Measurements from ENCODE around the gene EP400. TPM values are rescaled to one million over a fixed set of nuclear protein-coding genes. Genes with fewer than 3 reads are reported as not detected.

EP400 gene
- total RNA-seq, 1 experiment from 2014 or later = 61.7 TPM

- no peak overlapping the region for H4K91ac ChIP-seq (ENCODE audit: insufficient read length, low read depth, low read length)
- H3K27me3 ChIP-seq (ENCODE audit: insufficient read depth, low read length) = no peaks in the 10 kb centered on the region
- Mint-ChIP-seq H3K9me3 (no peaks in the 10 kb centered on the region), H3K4me1 (0 out of 4 replicates have a peak, but pooled peaks cover 0 to 5% of the 10 kb centered on the region in 2 experiments), H3K4me3 (no peak overlapping the region), H3K27me3 (ENCODE audit: low read depth) (no peaks in the 10 kb centered on the region), H3K36me3 (ENCODE audit: insufficient read depth in 1 of 3, low read depth in 3 of 3) (peaks cover 11 to 30% (median 23%) of the 10 kb centered on the region in 3 experiments; a peak in 6 of 7 replicates), H3K27ac (no peak overlapping the region; a peak in 1 of 7 replicates)
- H3K23ac ChIP-seq (ENCODE audit: insufficient read length, low read depth, low read length) = no peak overlapping the region
- H3K18ac ChIP-seq (ENCODE audit: insufficient read length, low read depth, low read length) = no peak overlapping the region
- no peaks in the 10 kb centered on the region for H3K23me2 ChIP-seq (ENCODE audit: insufficient read length, low read depth, low read length, poor library complexity, severe bottlenecking)
- no peak for DNase-seq
- H2BK15ac ChIP-seq (ENCODE audit: low read depth, low read length) = no peak overlapping the region
- H2BK120ac ChIP-seq (ENCODE audit: low read depth, low read length, poor library complexity, severe bottlenecking) = no peak overlapping the region
- no CpG with 5 or more reads among the region's 31 CpGs for WGBS (ENCODE audit: extremely low coverage, insufficient read length, low lambda C conversion rate)
- H2AFZ ChIP-seq (ENCODE audit: low read length) = no peak overlapping the region
- H3K14ac ChIP-seq (ENCODE audit: insufficient read depth, low read length) = no peak overlapping the region
- H3K4me1 ChIP-seq (ENCODE audit: insufficient read depth, low read length) = no peaks in the 10 kb centered on the region
- no peak overlapping the region for H3K9ac ChIP-seq (ENCODE audit: extremely low read depth, insufficient read length, low read length)
- no peak overlapping the region for H4K5ac ChIP-seq (ENCODE audit: insufficient read length, low read depth, low read length)
- H3K9me3 ChIP-seq (ENCODE audit: control insufficient read depth, low read depth, low read length) = no peaks in the 10 kb centered on the region
- H2BK12ac ChIP-seq (ENCODE audit: insufficient read length, low read depth, low read length) = no peak overlapping the region
- H3K27ac ChIP-seq (ENCODE audit: insufficient read length, low read depth, low read length) = no peak overlapping the region
- no peak overlapping the region for H2AK5ac ChIP-seq (ENCODE audit: insufficient read length, low read length)
- H3K79me2 ChIP-seq (ENCODE audit: insufficient read depth, low read length) = no peaks in the 10 kb centered on the region; the same call in 1 of the 2 replicates
- no peak overlapping the region for H2BK20ac ChIP-seq (ENCODE audit: low read depth, low read length, poor library complexity, severe bottlenecking)
- H3K4ac ChIP-seq (ENCODE audit: low read depth, low read length) = no peak overlapping the region
- H3T11ph ChIP-seq (ENCODE audit: low read length) = no peak overlapping the region
- no peaks in the 10 kb centered on the region for H4K20me1 ChIP-seq (ENCODE audit: control insufficient read depth, insufficient read depth, insufficient read length)
- TF ChIP-seq CTCF (conservative IDR thresholded peaks at IDR 0.05) = no peak
- no peak overlapping the region for H4K8ac ChIP-seq (replicated peaks; ENCODE audit: insufficient read length, low read depth, low read length)
- no peak overlapping the region for H3K4me2 ChIP-seq (ENCODE audit: insufficient read depth, insufficient read length, low read length)
- no peak overlapping the region for H2BK5ac ChIP-seq (ENCODE audit: insufficient read length, low read length)
- no peaks in the 10 kb centered on the region for H3K79me1 ChIP-seq (ENCODE audit: insufficient read depth, low read depth, low read length, poor library complexity, severe bottlenecking)
- H3K56ac ChIP-seq (ENCODE audit: insufficient read length, low read depth, low read length) = no peak overlapping the region
Observed at GRCh38 chr12:131907379-131908091, 42.2 kb upstream of the EP400 start.
